G401.6 (cell line): ENCODE results near the gene CCS.
"Not testable (repeated sequence)": the region's sequence is repeated elsewhere in the genome, so short reads cannot be mapped to it uniquely, and the experiment has no call there.

Experiments used
- FAIRE-seq: peaks from 2 replicates; lab custom pipeline; 2012; peaks lifted over from hg19 to GRCh38; lab: Jason Lieb, UNC

Gene CCS

GRCh38 chr11:66592457-66593302 is at the start of gene CCS, which contains the start of gene CCDC87:
Gene CCS (plus strand): TSS chr11:66593185. CDS start chr11:66593262, 77 bp downstream.
Gene CCDC87 (minus strand): TSS chr11:66593063. CDS start chr11:66593015, 48 bp downstream.
- FAIRE-seq: peak; percentile 27

GRCh38 chr11:66543263-66544107 is 49.5 kb upstream of the CCS start:
- FAIRE-seq: peak; percentile 49

- not testable (repeated sequence) for FAIRE-seq
Observed at GRCh38 chr11:66544952-66545351, 48.0 kb upstream of the CCS start.

- peak; percentile 98 for FAIRE-seq
Observed at GRCh38 chr11:66545701-66546367, 47.2 kb upstream of the CCS start, which contains the start of gene ZDHHC24. Gene ZDHHC24 (minus strand): TSS chr11:66546048. CDS start chr11:66546003, 45 bp downstream.

GRCh38 chr11:66546368-66546965 is 46.5 kb upstream of the CCS start, which contains the start of gene ACTN3:
Gene ACTN3 (plus strand): TSS chr11:66546903. CDS start chr11:66546938, 35 bp downstream.
- peak; percentile 13 for FAIRE-seq

DNA sequence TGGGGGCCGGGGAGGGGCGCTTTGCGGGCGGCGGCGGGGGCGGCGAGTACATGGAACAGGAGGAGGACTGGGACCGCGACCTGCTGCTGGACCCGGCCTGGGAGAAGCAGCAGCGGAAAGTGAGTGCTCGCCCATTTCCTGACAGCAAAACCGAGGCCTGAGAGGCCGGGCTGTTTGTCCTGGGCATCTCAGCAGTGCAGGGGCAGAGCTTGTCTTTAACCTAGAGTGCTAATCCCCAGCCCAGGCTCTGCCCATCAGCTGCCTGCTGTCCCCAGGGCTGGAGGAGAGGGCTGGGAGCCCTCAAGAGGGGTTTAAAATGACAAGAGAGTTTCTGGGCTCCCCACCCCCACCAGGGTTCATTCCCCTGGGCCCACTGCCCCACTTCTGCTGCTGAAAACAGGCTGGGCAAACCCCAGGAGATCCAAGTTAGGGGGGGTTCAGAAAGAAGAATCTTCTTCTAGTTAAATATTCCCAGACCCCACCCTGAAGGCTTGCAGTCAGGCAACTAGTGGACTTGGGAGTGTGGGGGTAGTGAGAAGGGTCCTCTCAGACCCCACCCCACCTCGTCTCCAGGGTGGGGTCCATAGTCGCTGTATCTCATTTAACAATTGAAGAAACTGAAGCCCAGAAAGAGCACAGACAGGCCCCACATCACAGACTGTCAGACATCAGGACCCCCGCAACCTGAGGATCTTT is 45.9 kb upstream of the CCS start:
- no peak for FAIRE-seq

GRCh38 chr11:66547662-66548009 is 45.3 kb upstream of the CCS start:
- FAIRE-seq: no peak

GRCh38 chr11:66548041-66548440 is 44.9 kb upstream of the CCS start:
- no peak for FAIRE-seq

DNA sequence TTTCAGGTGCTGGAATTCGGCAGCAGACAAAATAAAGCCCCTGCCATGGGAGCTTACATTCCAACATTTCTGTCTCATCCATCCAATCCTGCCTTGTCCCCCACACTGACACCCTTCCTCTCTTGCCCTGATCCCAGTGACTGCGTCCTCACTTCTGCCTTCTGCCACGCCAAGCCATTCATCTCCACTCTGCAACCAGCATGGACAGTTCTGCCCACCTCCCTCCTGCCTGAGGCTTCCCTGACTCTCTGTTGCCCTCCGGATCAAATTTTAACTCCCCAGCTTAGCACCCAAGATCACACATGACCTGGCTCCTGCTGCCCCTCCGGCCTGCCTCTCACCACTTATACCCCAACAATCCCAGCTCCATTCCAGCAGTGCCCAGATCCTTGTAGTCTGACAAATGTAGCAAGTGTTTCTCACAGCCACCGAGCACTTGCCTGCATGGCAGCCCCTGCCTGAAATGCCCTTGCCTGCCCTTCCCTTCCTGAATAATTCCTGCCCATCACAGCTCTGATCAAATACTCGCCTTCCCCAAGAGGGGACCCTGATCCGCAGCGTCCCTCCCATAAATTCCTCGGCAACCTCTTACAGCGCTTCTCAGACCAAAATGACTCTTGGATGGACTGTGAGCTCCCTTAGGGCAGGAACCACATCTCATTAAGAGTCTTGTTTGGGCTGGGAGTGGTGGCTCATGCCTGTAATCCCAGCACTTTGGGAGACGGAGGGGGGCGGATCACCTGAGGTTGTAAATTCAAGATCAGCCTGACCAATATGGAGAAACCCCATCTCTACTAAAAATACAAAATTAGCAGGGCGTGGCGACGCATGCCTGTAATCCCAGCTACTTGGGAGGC is 44.0 kb upstream of the CCS start:
- no peak for FAIRE-seq

GRCh38 chr11:66549696-66550095 is 43.3 kb upstream of the CCS start:
- FAIRE-seq: no peak

DNA sequence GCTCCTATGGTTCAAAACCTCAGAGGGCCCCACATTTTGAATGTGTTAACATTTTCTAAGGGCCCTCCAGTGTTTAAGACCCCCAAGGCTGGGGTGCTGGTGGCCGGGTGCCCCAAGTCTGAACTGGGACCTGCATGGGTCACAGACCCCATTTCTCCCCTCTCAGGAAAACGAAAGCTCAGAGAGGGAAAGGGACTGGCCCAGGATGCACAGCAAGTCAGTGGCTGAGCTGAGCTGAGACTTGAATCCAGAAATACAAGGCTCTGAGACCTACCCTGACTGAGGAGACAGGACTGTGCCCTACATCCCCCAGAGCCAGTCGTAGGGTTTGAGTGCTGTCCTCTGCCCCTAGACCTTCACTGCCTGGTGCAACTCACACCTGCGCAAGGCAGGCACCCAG is 42.1 kb upstream of the CCS start:
- FAIRE-seq: no peak

- no peak for FAIRE-seq
Observed at GRCh38 chr11:66554602-66555001, 38.4 kb upstream of the CCS start.

DNA sequence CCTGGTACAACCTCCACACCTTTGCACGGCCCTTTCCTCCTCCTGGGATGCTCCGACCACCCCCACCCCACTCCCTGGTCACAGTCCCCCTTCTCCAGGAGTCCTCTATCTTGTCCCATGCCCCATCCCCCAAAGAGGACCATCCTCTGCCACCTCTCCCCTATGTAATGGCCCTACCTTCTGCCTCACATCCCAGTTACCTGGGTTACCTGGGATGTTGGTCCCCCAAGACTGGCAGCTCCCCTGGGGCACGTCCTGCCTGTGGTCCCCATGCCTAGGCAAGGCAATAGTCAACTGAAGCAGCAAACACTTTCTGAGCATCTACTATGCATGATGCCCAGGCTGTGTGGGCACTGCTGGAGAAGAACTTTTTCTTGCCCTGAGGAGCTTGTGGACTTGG is 37.6 kb upstream of the CCS start:
- FAIRE-seq: no peak

- FAIRE-seq: no peak
Observed at GRCh38 chr11:66556086-66556485, 36.9 kb upstream of the CCS start.

DNA sequence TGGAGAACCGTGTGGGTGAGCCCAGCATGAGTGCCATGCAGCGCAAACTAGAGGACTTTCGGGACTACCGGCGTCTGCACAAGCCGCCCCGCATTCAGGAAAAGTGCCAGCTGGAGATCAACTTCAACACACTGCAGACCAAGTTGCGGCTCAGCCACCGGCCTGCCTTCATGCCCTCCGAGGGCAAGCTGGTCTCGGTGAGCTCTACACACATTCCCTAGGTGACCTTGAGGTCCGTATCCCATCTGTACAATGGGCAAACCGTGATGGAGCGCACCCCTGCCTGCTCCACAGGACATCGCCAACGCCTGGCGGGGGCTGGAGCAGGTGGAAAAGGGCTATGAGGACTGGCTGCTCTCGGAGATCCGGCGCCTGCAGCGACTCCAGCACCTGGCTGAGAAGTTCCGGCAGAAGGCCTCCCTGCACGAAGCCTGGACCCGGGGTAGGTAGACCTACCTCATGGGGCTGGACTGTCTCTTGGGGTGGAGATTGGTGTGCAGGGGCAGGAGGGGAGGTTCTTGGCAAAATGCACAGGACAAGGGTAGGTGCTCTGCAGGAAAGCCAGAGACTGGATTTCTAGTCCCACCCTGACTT is 35.2 kb upstream of the CCS start:
- FAIRE-seq: no peak

DNA sequence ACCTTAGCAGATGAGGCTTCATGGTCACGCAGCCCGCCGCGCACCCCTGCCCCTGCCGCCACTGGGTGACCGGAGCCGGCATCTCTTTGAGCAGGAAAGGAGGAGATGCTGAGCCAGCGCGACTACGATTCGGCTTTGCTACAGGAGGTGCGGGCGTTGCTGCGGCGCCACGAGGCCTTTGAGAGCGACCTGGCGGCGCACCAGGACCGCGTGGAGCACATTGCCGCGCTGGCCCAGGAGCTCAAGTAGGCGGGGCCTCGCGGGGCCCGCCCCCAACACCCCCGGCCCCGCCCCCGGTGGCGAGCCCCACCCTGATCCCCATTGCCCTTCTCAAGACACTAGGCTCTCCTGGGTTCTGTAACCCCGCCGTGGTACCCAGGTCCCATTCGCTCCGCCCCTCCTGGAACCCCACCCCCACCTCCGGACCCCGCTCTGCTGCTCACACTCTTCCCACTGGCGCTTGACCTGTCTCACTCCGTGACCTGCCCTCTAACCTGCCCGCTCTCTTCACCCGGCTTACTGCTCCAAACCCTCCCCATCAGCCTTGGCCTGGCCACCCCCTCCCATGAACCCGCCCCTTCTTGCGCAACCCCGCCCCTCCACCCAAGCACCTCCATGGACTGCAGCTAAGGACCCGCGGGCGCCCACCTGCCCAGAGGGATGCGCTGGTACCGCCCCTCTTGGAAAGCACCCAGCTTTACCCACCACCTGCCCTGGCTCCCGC is 33.7 kb upstream of the CCS start:
- FAIRE-seq: no peak

GRCh38 chr11:66559866-66560676 is 32.9 kb upstream of the CCS start:
- no peak for FAIRE-seq

DNA sequence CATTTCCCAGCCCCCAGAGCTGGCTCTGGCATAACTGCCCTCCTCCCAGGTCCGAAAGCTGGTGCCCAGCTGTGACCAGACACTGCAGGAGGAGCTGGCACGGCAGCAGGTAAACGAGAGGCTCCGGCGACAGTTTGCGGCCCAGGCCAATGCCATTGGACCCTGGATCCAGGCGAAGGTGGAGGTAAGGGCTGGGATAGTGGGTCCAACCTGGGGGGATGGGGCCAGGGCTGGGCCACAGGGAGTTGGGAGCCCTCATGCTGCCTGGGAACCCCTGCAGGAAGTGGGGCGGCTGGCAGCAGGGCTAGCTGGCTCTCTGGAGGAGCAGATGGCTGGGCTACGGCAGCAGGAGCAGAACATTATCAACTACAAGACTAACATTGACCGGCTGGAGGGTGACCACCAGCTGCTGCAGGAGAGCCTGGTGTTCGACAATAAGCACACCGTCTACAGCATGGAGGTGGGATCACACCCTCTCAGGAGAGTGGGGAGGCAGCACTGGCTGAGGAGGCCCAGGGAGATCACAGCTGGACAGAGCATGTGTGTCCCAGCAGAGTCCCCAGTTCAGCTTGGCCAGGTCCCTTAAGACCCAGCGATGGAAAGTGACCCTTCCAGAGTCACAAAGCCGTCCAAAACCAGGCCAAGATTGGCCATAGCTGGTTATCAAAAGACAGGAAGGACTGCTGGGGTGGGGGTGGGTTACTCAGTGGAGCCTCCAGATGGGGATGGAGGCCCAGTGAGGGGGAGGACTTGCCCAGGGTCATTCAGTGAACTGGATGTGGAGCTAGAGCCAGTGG is 31.6 kb upstream of the CCS start:
- no peak for FAIRE-seq
